Lower lobe of right lung (tissue), 2 donors: ENCODE data around the gene ZBTB6. TPM values are rescaled to one million over a fixed set of nuclear protein-coding genes. Genes with fewer than 3 reads are reported as not detected.

Experiments used
- ATAC-seq, 2 donors: fragments of 200-7000 bp; cut with Tn5 transposase; one replicate each; pipeline ENCODE4 v1.9.1; 2020 to 2022; ENCODE audit warnings: mild to moderate bottlenecking in 2 of 2, moderate library complexity in 2 of 2
- DNase-seq: peaks from one replicate; pipeline ENCODE4 v3.0.0-alpha.2; 2020
- H3K27ac ChIP-seq: fragments of 200-600 bp; one replicate; pipeline ENCODE4 v1.8.0; 2022
- H3K27me3 ChIP-seq: fragments of 200-600 bp; one replicate; pipeline ENCODE4 v1.8.0; 2022; ENCODE audit warnings: low read depth
- H3K36me3 ChIP-seq: fragments of 200-600 bp; one replicate; pipeline ENCODE4 v1.8.0; 2022; ENCODE audit warnings: mild to moderate bottlenecking
- H3K4me1 ChIP-seq: fragments of 200-600 bp; one replicate; pipeline ENCODE4 v1.8.0; 2022
- H3K4me3 ChIP-seq: fragments of 200-600 bp; one replicate; pipeline ENCODE4 v1.8.0; 2022; ENCODE audit warnings: mild to moderate bottlenecking
- H3K9me3 ChIP-seq: fragments of 200-600 bp; one replicate; pipeline ENCODE4 v1.8.0; 2022
- CTCF ChIP-seq: fragments of 200-600 bp; IDR thresholded peaks from one replicate; pipeline ENCODE4 v1.8.0; 2022; ENCODE audit warnings: antibody characterized with exemption, mild to moderate bottlenecking
- intact Hi-C: fragments of 100-400 bp; cut with DNase I; formaldehyde crosslinking; loops from one replicate; pipeline ENCODE4 v1.11.0; 2022
- long read RNA-seq: library from polyadenylated mRNA; unstranded; transcript quantifications from one replicate; pipeline ENCODE4 v2.0.0, GENCODE V29; 2021
- total RNA-seq: library from RNA; stranded (reverse); fragmentation: NEBNext Ultra II Directional; extraction: Animal tissue kit (Norgen Biotek cat#: 25700); gene quantifications from one replicate; pipeline ENCODE4 v1.2.1, GENCODE V29; 2021
- donor health status: DM: no; HTN: yes; CAD: no; lungs with severe emphysema.

ZBTB6 gene, protein sequence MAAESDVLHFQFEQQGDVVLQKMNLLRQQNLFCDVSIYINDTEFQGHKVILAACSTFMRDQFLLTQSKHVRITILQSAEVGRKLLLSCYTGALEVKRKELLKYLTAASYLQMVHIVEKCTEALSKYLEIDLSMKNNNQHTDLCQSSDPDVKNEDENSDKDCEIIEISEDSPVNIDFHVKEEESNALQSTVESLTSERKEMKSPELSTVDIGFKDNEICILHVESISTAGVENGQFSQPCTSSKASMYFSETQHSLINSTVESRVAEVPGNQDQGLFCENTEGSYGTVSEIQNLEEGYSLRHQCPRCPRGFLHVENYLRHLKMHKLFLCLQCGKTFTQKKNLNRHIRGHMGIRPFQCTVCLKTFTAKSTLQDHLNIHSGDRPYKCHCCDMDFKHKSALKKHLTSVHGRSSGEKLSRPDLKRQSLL
- total RNA-seq, result 8.9 TPM
- long read RNA-seq, full-length matches to known transcripts, result 9 of 11 reads
- long read RNA-seq, partial matches to known transcripts, result 0 of 11 reads
- long read RNA-seq, other reads (novel, unspliced or antisense), result 2 of 11 reads

DNA sequence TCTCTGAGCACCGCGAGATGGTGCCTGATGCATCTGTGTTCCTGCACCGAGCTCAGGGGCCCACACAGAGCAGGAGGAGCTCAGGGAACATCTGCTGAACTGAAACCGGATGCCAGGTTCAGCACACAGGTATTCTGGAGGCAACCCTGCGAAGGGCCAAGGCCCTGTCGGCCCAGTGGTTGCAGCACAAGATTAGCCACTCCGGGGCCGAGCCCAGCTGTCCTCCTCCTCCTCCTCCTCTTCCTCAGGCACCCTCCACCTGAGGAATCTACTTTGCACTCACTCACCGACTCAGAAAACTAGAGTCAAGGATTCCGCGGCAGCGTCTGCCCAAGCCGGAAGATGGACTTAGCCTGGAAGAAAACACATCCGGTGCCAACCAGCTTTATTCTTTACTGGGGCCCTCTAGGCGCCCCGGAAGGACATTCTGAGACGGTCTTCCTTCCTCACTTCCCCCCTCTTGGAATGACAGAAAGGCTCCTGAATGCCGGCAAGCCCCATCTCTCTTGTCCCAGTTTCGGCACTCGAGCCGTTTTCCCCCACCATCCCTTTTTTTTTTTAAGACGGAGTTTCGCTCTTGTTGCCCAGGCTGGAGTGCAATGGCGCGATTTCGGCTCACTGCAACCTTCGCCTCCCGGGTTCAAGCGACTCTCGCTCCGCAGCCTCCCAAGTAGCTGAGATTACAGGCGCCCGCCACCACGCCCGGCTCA, at the start of gene ZBTB6:
Gene ZBTB6 (minus strand): TSS at position 360 of the 710 bp plus-strand sequence. CDS start 1,251 bp downstream, outside the sequence.
- intact Hi-C loops, result no loop called here
- no peaks in the 10 kb centered on the region for H3K27me3 ChIP-seq
- peaks cover 39% of the 10 kb centered on the region for H3K36me3 ChIP-seq
- H3K4me1 ChIP-seq, result peaks cover 16% of the 10 kb centered on the region
- no peak for TF ChIP-seq CTCF
- H3K4me3 ChIP-seq, result peak within 1 kb of the TSS; percentile 90
- DNase-seq, result peak; percentile 71
- peak; percentile 96 to 100 for ATAC-seq
- H3K27ac ChIP-seq, result peak within 1 kb of the TSS; percentile 85
- H3K9me3 ChIP-seq, result no peaks in the 10 kb centered on the region

- DNase-seq, result no peak
- Histone ChIP-seq H3K27me3 (no peaks in the 10 kb centered on the region), H3K4me3 (no peak overlapping the region), H3K4me1 (peaks cover 8% of the 10 kb centered on the region), H3K36me3 (peaks cover 18% of the 10 kb centered on the region), H3K9me3 (no peaks in the 10 kb centered on the region), H3K27ac (no peak overlapping the region)
- intact Hi-C loops, result no loop called here
- TF ChIP-seq CTCF, result no peak
- ATAC-seq, result no peak
Observed at GRCh38 chr9:122961139-122961538, 48.0 kb upstream of the ZBTB6 start.

DNA sequence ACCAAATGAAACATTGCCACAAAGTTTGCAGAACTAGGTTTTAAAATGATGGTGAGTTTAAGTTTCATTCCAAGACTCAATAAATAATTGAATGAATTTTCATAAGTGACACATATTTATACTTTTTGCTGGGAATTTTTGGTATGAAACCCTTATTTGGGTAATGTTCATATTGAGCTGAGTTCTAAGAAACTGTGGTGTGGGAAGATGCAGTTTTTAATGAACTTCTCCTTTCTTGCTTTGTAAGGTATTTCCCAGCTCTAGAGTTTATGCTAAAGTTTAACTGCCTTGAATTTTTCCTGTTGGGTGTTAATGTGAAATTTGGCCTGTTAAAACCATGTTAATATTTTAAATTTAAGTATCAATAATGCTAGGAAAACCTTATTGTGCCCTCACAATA, 42.8 kb upstream of the ZBTB6 start:
- Histone ChIP-seq H3K27me3 (no peaks in the 10 kb centered on the region), H3K36me3 (peaks cover 4% of the 10 kb centered on the region), H3K4me1 (peaks cover 38% of the 10 kb centered on the region), H3K27ac (no peak overlapping the region), H3K9me3 (no peaks in the 10 kb centered on the region), H3K4me3 (no peak overlapping the region)
- no peak for TF ChIP-seq CTCF
- intact Hi-C loops, result no loop called here
- no peak for ATAC-seq
- DNase-seq, result no peak

DNA sequence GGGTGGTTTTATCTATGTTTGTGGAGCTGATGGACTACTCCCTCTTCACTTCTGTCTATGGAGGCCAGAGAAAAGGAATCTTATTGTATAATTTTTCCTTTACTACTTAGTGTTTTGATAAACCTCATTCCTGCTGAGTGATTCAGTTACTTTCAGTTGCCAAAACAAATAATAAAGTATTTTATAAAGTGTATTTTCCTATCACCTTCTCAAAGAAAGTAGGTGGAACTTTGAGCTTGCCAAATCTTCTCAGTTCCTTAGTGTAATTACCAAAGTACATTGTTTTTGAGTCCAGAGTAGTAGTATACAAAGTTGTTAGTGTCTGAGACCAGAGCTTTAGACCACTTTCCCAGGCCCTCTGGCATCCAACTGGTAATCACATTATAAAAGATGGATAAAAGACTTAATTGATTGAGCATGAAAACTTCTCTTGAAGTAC, 41.1 kb upstream of the ZBTB6 start:
- Histone ChIP-seq H3K27ac (no peak overlapping the region), H3K9me3 (no peaks in the 10 kb centered on the region), H3K4me1 (peaks cover 44% of the 10 kb centered on the region), H3K4me3 (no peak overlapping the region), H3K36me3 (no peaks in the 10 kb centered on the region), H3K27me3 (no peaks in the 10 kb centered on the region)
- intact Hi-C loops, result no loop called here
- no peak for TF ChIP-seq CTCF
- ATAC-seq (peak in 1 of 2 donors; percentile 78), DNase-seq (no peak)

GRCh38 chr9:122951056-122951455, 37.9 kb upstream of the ZBTB6 start:
- H3K36me3 ChIP-seq, result no peaks in the 10 kb centered on the region
- TF ChIP-seq CTCF, result no peak
- DNase-seq, result no peak
- ATAC-seq, result peak in 1 of 2 donors; percentile 32
- no peaks in the 10 kb centered on the region for H3K27me3 ChIP-seq
- intact Hi-C loops, result no loop called here
- H3K4me1 ChIP-seq, result peaks cover 56% of the 10 kb centered on the region
- H3K27ac ChIP-seq, result no peak overlapping the region
- H3K4me3 ChIP-seq, result no peak overlapping the region
- H3K9me3 ChIP-seq, result no peaks in the 10 kb centered on the region
